NB4 (cell line): ENCODE data around the gene CREB5.

Experiments
- DNase-seq: peaks from one replicate; pipeline ENCODE4 v3.0.0; 2010; ENCODE audit warnings: low read depth
- H3K4me3 ChIP-seq: one replicate; pipeline ENCODE4 v1.5.1; 2011; ENCODE audit warnings: mild to moderate bottlenecking, low read depth, low read length, moderate library complexity
- MAX ChIP-seq: IDR thresholded peaks from 2 replicates; pipeline ENCODE4 v1.6.1; 2011; ENCODE audit warnings: low read depth, low read length
- MYC ChIP-seq: IDR thresholded peaks from 2 replicates; pipeline ENCODE4 v1.6.1; 2011; ENCODE audit warnings: low read depth, low read length
- POLR2A ChIP-seq: IDR thresholded peaks from 2 replicates; pipeline ENCODE4 v1.6.1; 2011; ENCODE audit warnings: mild to moderate bottlenecking; ENCODE audit not compliant: insufficient read length; ENCODE audit errors: extremely low read depth
- TF ChIP-seq, protein P1 (sequence below): IDR thresholded peaks from one replicate; pipeline ENCODE4 v1.5.1; 2012; ENCODE audit warnings: low read depth, low read length

CREB5 gene

DNA sequence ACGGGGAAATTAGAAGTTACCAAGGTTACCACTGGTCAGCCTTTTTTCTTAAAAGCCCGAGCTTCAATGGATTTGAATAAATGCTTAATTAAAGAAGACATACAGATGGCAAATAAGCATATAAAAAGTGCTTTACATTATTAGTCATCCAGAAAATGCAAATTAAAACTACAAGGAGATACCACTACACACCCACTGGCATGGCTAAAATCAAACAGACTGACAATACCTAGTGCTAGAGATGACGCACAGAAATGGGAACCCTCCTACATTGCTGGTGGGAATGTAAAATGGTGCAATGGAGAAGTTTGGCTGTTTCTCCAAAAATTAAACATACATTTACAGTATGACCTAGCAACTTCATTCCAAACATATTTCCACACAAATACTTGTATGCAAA is 38.3 kb upstream of the CREB5 start:
- TF ChIP-seq MYC: no peak
- no peak for TF ChIP-seq POLR2A
- TF ChIP-seq, protein P1, sequence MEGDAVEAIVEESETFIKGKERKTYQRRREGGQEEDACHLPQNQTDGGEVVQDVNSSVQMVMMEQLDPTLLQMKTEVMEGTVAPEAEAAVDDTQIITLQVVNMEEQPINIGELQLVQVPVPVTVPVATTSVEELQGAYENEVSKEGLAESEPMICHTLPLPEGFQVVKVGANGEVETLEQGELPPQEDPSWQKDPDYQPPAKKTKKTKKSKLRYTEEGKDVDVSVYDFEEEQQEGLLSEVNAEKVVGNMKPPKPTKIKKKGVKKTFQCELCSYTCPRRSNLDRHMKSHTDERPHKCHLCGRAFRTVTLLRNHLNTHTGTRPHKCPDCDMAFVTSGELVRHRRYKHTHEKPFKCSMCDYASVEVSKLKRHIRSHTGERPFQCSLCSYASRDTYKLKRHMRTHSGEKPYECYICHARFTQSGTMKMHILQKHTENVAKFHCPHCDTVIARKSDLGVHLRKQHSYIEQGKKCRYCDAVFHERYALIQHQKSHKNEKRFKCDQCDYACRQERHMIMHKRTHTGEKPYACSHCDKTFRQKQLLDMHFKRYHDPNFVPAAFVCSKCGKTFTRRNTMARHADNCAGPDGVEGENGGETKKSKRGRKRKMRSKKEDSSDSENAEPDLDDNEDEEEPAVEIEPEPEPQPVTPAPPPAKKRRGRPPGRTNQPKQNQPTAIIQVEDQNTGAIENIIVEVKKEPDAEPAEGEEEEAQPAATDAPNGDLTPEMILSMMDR: no peak
- no peak for TF ChIP-seq MAX
- H3K4me3 ChIP-seq: no peak overlapping the region
- DNase-seq: no peak

- no peak overlapping the region for H3K4me3 ChIP-seq
- DNase-seq: no peak
- no peak for TF ChIP-seq MAX
- TF ChIP-seq MYC: no peak
- TF ChIP-seq POLR2A: no peak
- TF ChIP-seq, protein P1: no peak
These were observed 36.6 kb upstream of the CREB5 start for GRCh38 chr7:28375729-28376128.

DNA sequence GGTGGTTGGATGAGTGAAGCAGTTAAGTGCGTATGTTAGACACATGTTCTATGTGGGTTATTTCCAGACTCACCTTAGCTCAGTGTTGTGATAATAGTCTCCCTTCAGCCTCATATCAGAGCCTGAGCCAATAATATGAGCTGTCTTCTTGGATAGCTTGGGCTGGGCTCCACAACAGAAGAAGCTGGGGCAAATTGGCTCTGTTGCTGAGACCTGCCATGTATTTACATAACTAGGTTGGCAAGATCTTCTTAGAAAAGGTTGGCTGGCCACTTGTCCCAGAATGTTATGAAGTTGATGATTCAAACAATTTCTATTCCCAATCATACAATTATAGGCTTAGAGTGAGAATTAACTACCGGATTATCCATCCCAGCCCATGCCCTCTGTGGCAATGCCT is 35.7 kb upstream of the CREB5 start:
- H3K4me3 ChIP-seq: no peak overlapping the region
- TF ChIP-seq MYC: no peak
- TF ChIP-seq POLR2A: no peak
- TF ChIP-seq, protein P1: no peak
- no peak for TF ChIP-seq MAX
- DNase-seq: no peak

GRCh38 chr7:28378574-28379149 is 33.7 kb upstream of the CREB5 start:
- H3K4me3 ChIP-seq: no peak overlapping the region
- TF ChIP-seq MAX (no peak), MYC (no peak), POLR2A (no peak)
- TF ChIP-seq, protein P1: no peak
- DNase-seq: no peak

GRCh38 chr7:28381466-28381865 is 30.9 kb upstream of the CREB5 start:
- H3K4me3 ChIP-seq: no peak overlapping the region
- TF ChIP-seq MAX: no peak
- TF ChIP-seq, protein P1: no peak
- no peak for TF ChIP-seq MYC
- no peak for TF ChIP-seq POLR2A
- no peak for DNase-seq

- TF ChIP-seq MAX (no peak), POLR2A (no peak), MYC (no peak)
- TF ChIP-seq, protein P1: no peak
- no peak overlapping the region for H3K4me3 ChIP-seq
- no peak for DNase-seq
These were observed 30.2 kb upstream of the CREB5 start for GRCh38 chr7:28382144-28382543.
